T follicular helper cell (primary cell): ENCODE results near the gene DIO3.

ENCODE experiments used
- DNase-seq: peaks from one replicate; pipeline ENCODE4 v3.0.0-alpha.2; 2020; ENCODE audit warnings: low read depth
- total RNA-seq, 2 experiments: gene quantifications; one replicate each; lab custom pipeline; 2026; lab: John Stamatoyannopoulos, UW

DIO3 gene
- total RNA-seq: 0 reads per million in 2 experiments

DNA sequence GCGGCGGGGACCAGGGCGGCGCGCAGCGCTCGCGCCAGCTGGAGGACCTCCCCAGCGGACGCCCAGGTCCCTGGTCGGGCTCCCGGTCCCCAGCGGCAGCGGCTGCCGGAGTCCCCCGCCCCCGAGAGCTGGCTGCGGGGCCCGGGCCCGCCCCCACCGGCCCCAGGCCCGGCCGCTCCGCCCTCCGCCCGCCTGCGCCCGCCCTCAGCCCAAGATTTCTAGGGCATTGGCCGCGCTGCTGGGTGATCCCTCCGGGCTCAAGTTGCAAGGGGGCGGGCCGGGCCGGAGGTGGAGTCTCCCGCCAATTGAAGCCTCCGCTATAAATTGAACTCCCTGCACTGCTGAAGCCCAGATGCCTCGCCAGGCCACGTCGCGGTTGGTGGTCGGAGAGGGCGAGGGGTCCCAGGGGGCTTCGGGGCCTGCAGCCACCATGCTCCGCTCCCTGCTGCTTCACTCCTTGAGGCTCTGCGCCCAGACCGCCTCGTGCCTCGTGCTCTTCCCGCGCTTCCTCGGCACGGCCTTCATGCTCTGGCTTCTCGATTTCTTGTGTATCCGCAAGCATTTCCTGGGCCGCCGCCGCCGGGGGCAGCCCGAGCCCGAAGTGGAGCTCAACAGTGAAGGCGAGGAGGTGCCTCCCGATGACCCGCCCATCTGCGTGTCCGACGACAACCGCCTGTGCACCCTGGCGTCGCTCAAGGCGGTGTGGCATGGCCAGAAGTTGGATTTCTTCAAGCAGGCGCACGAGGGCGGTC, at the start of gene DIO3:
TSS of gene DIO3 (plus strand) at position 351 of the 752 bp plus-strand sequence.
- no peak for DNase-seq

DNA sequence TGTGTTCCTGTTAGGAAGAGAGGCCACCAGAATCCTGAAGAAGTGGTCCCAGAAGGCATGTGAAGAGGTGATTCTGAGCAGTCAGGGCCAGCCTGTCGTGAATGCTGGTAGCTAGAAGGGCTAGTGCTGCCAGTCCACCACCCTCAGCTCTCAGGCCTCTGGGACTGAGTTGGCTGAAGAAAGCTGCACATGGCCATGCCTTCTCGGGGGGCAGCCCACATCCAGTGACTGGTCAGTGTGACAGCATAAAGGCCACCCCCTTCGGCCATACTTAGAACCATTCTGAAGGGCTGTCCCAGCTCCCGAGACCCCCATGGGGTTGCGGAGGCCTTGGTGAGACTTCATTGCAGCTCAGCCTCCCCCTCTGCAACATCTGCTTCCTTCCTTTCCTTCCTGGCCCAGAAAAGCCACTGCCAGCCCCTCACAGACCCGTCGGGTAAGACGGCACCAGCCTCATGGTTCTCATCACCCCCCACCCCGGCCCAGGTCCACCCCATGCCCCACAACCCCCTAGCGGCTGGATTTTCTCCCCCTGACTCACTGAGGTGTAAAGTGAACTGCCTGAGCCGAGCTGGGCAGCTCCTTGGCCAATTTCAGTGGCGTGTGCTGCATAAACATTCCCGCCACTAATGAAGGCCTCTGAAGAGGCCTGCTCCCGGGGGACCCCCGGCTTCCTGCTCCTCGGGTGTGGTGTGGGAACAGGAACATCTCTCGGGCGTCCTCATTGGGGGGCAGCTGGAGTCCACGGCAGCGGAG, 49.5 kb upstream of the DIO3 start:
- no peak for DNase-seq

DNA sequence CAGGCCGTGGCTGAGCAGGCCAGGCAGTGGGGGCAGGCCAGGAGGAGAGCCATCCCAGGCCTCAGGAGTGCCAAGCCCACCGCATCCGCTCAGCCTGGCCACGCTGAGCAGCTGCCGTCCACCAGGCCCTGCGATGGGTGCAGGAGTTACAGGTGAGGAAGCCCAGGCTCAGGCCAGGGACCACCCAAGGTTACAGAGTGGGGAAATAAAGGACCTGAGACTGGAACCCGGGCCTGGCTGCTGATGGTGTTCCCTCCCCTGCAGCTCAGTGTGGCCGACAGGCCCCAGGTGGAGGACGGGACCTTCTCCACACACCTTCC, 49.0 kb upstream of the DIO3 start:
- DNase-seq: no peak

DNA sequence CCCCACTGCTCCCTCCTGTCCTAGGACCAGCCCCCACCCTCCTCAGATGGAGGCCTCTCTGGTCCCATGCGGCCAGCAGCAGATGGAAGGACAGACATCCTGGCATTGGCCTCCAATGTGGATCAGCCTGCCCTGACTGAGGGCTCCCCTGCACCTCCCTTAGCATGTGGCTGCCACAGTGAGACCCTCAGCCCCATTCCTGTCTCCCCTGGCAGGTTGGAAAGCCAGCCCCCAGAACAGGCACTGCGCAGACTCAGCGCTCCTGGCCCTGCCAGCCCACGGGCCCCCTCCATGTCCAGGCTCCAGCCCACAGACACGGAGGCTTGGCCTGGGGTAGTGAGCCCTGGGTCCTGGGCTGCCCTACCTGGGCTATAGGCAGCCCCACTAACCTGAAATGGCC, 47.2 kb upstream of the DIO3 start:
- DNase-seq: no peak

DNA sequence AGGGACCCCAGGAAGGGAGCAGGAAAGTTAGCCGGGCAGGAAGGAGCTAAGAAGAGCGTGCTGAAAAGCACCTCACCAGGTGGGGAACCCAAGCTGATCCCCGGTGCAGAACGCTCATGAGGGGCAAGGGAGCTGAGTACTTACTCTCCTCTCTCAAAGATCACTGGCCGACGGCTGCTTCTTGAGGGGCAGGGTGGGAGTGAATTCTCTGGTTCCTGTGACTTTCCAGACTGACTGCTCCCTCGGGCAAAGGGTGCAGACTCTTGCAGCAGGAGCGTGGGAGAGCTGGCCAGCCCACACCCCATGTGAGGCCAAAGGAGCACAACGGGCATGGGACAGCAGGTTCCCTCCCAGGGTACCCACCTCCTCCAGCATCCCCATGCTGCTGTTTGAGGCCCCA, 44.9 kb upstream of the DIO3 start:
- no peak for DNase-seq

DNA sequence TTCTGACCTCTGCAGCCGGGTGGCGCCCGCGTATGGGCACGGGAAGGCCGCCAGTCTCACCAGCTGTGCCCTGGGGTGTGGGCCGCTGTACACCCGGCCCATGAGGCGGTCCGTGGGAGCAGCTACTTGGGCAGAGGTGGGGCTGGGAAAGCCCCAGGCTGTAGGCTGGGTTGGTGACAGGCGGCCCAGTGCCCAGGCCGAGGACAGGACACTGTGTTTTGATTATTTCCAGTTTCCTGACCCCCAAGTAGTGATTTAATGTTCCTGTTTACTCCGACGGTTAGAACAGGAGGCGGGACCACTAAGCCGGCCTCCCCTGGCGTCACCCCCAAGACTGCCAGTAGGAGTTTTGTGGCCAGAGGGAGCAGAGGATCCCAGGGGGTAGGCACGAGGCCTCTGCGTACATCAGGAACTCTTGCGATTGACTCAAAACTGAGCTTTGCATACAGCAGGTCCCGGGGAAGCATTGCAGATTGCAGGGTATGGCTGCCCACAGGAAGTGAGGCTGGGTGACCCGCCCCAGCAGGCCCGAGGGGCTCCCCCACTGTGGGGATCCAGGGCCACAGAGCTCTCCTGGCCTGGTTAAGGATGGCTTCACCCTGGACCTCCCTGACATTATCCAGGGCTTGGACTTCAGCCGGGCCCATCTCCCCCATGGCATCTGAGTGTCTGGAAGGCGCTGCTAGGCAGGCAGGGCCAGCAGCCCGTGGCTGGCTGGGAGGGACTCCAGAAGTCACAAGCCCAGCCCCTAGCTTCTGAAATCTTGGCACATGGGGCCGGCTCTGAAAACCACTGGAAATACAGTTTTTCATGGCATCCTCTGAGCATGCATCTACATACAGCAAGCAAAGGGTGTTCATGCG, 42.5 kb upstream of the DIO3 start:
- DNase-seq: no peak

DNA sequence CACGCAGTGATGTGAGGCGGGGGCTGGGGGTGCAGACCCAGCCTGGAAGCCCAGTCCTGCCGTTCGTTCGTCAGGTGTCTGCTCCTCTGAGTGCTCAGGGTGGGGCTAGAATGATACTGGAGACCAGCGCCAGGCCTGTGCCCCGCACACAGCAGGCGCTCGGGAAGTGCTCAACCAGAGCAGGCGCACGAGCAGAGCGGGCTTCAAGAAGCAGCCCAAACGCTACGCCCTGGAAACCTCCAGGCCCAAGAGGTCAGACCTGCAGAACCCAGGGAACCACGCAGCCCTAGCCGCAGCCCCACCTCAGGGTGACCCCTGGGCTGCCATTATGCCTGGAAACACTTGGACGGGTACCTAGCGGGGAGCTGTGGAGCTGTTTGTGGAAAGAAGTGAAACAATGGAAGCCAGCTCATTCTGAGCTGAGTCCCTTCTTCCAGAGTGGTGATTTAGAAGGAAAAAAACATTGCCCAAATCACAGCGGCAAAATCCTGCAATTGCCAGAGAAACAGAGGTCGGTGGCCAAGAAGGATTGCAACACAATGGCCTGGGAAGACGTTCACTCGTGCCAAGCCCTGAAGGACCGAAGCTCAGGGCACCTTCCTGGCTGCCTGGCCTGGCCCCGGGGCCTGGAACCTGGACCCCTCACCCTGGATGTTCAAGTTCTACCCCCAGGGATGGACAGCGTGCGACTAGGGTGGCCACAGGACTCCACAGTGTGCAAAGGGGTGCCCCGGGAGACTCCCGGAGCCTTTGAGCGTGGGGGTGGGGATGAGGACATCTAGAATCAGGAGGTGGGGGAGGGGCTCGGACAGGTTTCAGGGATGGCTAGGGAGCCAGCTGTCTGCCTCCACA, 40.4 kb upstream of the DIO3 start:
- no peak for DNase-seq

DNA sequence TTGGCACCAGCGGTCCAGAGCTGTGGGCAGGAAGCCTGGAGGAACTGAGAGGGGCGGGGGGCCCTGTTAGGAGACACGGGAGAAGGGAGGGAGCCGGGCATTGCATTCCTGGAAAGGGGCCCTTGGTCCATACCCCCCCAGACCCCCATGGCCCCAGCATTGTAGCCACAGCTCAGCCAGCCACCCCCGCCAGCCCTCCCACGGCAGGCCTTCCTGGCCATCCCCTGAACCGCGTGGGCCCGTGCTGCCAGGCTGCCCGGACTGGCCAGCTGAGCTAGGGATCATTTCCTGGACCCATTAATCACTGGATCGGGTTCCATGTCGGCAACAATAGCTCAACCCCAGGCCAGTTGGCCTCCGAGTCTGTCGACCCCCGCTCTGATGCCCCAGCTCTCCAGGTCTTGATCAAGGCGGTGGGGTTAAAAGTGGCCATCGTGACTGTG, 39.8 kb upstream of the DIO3 start:
- no peak for DNase-seq

DNA sequence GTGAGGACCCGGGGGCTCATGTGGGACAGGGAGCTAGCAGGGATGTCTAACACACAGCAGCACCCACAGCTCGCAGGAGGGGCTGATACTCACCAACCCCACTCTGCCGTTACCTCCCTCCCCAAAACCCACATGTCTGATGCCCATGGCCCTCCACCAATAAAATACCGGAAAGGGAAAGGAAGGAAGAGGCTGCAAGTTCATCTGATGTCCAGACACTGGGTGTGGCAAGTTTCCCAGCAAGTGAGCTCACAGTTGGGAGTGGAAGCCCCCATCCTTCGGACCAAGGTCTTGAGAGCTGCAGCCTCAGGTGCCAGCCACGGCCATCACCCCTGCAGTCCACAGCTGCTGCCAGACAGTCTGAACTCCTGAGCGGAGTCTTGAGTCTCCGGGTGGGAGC, 39.3 kb upstream of the DIO3 start:
- no peak for DNase-seq

DNA sequence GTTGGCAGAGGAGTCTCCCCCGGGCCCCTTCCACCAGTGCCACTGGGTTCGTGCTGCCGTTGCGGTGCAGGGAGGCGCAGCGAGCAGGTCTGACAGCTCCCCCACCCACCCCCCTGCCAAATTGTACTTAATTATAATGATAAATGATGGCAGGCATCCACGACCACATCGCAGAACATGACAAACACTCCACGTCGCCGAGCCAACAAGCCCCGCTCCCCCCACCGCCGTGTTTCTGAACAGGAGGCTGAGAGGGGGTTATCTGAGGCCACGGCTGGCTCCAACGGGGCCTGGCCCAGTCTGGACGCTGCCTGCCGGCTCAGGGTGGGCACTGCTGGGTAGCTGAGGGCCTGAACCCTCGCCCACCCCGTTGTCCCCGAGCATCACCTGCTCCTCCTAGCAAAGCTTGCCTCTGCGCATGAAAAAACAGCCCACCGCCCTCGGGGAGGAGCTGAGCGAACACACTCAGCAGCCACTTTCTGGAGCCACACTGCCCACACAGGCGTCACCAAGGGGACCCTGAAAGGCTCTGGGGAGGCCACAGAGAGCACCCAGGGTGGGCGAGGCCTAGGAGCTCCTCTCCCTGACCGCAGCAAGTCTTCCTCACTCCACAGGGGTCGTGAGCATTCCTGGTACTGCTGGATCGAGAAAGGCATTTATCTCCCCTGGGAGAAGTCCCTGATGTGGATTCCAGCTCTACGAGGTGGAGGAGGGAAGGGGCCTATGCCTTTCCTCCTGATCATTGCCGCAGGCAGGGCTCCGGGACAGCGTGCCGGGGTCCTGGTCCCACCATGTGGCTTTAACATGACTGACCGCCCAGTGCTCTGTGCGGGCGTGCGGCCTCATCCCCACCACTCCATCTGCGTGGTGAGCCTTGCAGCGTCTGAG, 35.4 kb upstream of the DIO3 start:
- DNase-seq: no peak

DNA sequence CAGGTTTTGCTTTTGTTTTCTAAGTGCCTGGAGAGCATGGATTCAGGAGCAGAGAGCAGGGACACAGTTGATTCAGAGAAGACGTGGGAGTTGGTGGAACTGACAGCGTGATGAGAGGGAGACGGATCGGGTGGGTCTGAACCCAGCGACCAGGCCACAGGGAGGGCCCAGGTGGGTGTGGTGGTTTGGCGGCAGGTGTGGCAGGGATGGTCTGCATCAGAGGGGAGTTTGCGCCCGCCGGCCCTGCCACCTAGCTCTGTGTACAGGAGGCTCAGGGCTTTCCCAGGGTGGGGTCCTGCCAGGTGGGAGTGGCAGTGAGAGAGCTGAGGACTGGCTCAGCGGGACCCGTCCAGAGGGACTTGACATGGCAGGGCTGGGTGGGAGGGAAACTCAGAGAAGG, 33.3 kb upstream of the DIO3 start:
- DNase-seq: no peak

DNA sequence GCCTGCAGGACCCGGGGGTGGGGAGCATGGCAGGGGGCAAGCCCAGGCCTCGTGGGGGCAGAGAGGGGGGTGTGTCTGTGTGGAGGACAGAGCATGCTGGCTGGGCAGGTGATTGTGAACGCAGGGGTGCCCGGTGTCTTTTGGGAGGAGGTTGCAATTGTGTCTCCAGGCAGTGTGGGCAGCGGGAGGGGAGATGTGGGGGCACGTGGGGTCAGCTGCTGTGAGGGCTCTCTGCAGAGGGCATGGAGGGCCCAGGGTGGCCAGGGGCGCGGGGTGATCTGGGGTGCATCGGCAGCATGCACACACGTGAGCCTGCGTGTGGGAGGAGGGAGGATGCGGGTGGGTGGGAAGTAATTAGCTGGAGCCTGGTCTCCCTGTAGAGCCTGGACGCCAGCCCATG, 32.2 kb upstream of the DIO3 start:
- DNase-seq: no peak

DNA sequence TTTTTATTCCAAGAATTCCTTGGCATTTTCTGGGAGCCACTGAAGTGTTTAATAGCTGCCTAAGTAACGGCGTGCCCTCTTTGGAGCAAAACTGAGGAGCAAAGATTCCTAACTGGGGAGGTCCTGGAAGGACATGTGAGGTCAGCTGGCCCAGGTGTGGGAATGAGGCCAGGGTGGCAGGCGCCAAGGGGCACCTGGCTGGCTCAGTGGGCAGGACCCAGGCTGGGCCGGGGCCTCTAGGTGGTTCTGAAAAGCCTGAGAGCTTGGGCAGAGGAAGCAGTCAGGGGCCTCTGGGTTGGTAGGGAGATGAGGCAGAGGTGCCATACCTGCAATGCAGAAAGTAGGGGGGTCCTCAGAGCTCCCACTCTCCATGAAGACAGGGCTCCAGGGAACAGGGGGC, 27.1 kb upstream of the DIO3 start:
- DNase-seq: no peak

DNA sequence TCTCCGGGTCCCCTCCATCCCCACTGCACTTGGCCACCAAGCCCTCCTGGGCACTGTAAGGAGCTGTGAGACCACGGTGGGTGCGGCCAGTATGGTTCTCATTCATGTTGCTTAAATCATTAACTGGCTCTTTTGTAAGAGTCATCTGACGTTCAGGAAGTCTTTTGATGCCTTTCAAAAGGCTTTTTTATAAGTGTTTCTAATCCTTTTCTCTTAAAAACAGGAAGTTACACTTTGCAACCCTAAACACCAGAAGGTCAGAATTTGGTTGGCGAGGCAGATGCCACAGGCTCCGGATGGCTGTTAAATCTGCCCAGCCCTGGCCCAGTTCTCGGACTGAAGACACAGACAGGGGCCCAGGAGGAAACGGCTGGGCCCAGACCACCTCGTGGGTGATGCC, 26.1 kb upstream of the DIO3 start:
- no peak for DNase-seq

DNA sequence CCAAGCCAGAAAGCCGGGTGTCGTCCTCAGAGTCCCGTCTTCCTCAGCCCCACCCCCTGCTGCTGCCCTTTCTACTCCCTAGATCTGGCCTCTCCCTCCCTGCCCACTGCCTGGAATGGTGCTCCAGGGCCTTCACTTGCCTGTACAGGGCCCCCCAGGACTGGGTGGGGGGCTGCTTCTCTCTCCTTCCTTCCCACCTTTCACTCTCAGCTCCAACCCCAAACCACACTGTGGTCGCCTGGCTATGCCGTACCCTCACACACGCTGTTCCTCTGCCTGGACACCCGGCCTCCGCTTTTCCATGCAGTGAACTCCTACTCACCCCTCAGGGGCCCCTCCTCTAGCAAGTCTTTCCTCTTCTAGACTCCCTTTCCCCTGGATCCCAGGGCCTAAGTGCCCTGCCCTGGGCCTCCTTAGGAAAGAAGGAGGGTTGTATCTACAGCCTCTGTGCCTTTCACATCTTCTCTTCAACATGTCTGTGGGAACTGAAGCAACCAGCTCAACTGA, 25.5 kb upstream of the DIO3 start:
- DNase-seq: no peak

DNA sequence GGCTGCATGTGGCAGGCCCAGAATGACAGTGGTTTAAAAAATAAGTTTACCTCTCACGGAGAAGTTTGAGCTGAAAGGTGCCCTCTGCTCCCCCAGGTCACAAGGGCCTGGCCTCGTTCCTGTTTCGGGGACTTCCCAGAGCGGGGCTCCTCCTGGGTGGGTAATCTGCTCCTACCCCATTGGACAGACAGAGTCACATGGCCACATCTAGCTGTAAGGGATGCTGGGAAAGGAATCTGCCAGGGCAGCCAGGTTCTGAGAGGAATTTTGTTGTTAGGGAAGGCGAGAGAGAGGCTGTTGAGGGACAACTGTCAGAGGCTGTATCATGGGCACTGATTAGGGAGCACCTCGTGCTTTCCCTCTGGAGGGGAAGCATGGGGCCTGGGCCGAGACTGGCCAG, 24.0 kb upstream of the DIO3 start:
- no peak for DNase-seq

DNA sequence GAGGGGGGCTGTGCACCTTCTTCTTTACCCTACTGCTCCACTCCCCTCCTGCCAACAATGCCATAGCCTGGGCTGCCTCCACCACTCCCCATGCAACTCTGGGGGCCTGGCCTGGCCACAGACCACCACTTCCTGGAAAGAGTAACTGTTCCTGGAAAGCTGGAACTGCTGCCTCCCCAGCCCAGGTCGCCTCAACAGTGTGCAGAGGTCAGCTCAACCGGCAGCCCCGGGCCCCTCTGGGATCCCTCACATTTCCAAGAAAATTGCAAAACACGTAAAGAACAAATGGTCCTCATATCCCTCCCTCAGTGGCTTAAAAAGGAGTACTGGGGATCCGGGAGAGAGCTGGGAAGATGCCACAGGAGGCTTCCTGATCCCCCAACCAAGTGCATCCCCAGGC, 22.4 kb upstream of the DIO3 start:
- no peak for DNase-seq

DNA sequence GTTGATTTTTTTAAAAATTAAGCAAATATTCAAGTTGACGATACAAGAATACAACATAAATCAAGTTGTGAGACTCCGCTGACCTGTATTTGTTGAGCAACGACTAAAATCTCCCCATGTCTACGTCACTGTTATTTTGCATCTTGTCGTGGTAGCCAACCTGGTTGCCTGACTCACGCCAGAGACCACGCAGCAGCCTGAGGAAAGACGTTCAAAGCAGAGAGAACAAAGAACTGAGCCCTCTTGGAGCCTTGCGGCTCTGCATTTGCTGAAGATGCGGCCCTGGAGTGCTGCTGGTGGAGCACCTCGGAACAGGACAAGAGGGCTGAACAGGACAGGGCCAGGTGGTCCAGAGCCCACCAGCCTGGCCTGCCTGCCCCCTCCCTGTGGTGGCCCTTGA, 21.4 kb upstream of the DIO3 start:
- DNase-seq: no peak

DNA sequence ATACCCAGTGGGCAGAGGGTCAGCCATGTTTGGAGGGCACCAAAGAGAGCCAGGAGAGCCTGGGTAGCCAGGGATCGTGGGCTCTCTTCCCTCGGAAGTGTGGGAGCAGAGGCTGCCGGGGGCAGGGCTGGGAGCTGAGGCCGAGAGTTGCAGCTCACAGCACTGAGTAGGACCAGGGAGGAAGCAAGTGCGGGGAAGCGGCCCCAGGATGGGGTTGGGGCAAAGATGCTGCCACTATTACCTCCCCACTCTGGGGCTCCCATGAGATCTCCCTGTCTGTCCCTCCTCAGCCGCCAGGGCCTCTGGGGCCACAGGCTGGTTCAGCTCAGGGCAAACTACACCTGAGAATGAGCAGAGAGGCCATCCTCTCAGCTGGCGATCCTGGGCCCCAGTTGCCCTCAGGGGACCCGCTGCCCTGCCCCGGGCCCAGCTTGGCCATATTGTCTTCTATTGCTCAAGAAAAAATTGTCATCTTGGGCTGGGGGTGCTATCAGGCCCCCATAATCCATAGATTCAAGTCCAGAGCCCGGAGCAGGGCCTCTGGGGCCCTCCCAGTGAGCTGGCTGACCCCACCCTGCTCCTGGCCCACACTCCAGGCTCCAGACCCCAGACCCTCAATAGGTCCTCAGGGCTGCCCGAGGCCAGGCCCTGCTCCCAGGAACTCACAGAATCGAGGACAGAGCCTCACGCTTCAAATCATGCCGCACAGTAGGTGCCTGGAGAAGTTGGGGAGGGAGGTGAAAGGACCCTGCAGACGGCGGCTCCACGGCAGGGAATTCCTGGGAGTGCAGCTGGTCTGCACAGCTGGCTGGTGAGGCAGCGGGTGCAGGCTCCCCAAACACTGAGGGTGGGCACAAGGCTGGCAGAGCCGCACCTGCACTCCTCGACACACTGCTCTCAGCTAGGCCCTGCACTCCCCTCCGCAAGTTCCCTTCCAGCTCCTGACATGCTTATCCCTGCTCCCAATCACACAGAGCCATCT, 20.5 kb upstream of the DIO3 start:
- DNase-seq: no peak
